ENCODE results near the gene ZNF800. TPM values are rescaled to one million over a fixed set of nuclear protein-coding genes. Genes with fewer than 3 reads are reported as not detected.
A peak's percentile ranks its signal among the peaks of the same experiment; 100 is the strongest.

ZNF800 gene
- total RNA-seq, 3 donors from 2014 or later = 29.5 to 51.1 (median 31.0) TPM

DNA sequence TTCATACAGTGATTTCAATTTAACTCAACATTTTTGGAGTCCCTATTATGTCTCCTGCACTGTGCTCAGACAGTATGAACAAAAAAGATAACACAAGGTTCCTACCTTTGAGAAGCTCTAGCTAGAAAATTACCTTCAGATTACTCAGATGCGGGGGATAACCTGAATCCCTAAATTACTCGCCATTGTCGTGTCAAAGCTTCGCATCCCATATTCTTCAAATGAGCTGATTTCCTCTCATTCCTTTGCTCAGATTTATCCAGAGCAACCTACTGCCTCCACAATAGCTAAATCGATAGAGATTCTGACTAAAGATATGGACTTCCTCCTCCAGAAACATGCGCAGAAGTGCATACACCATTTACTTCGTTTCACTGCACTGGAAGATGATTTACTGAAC, 42.6 kb downstream of the ZNF800 start:
- H3K4me3 ChIP-seq = no peak overlapping the region
- H3K27me3 ChIP-seq = no peaks in the 10 kb centered on the region
- intact Hi-C loops (cut with DNase I; ENCODE audit: low total_unique reads) = no loop called here
- no peaks in the 10 kb centered on the region for H3K36me3 ChIP-seq
- no peaks in the 10 kb centered on the region for H3K4me1 ChIP-seq
- TF ChIP-seq, protein P1, sequence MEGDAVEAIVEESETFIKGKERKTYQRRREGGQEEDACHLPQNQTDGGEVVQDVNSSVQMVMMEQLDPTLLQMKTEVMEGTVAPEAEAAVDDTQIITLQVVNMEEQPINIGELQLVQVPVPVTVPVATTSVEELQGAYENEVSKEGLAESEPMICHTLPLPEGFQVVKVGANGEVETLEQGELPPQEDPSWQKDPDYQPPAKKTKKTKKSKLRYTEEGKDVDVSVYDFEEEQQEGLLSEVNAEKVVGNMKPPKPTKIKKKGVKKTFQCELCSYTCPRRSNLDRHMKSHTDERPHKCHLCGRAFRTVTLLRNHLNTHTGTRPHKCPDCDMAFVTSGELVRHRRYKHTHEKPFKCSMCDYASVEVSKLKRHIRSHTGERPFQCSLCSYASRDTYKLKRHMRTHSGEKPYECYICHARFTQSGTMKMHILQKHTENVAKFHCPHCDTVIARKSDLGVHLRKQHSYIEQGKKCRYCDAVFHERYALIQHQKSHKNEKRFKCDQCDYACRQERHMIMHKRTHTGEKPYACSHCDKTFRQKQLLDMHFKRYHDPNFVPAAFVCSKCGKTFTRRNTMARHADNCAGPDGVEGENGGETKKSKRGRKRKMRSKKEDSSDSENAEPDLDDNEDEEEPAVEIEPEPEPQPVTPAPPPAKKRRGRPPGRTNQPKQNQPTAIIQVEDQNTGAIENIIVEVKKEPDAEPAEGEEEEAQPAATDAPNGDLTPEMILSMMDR (IDR thresholded peaks at IDR 0.05) = no peak
- no peak for TF ChIP-seq POLR2AphosphoS5 (IDR thresholded peaks at IDR 0.05)
- no peak overlapping the region for H3K27ac ChIP-seq
- no peaks in the 10 kb centered on the region for H3K9me3 ChIP-seq
- no peak for DNase-seq (ENCODE audit: low spot score in 2 of 2)

DNA sequence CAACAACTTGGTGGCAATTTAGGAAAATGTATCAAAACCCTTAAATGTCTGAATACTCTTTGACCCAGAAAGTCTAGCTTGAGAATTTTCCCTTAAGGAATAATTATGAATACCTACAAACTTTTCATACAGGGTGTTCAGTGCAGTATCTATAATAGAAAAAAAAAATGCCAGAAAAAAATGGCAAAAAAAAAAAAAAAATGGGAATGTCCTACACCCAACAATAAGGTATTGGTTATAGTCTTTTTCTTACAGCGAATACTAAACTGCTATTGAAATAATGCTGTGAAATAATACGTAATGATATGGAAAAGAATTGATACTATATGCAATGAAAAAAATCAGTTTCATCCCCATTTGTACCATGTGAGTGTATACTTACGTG, 44.3 kb downstream of the ZNF800 start:
- Histone ChIP-seq H3K9me3 (no peaks in the 10 kb centered on the region), H3K4me1 (no peaks in the 10 kb centered on the region), H3K27me3 (no peaks in the 10 kb centered on the region), H3K36me3 (no peaks in the 10 kb centered on the region), H3K27ac (no peak overlapping the region), H3K4me3 (peak overlapping the region; percentile 26 to 64 (median 41))
- intact Hi-C loops (cut with DNase I; ENCODE audit: low total_unique reads) = no loop called here
- no peak for DNase-seq (ENCODE audit: low spot score in 2 of 2)
- TF ChIP-seq, protein P1 (IDR thresholded peaks at IDR 0.05) = no peak
- TF ChIP-seq POLR2AphosphoS5 (IDR thresholded peaks at IDR 0.05) = no peak
- TF ChIP-seq POLR2A (IDR thresholded peaks at IDR 0.05) = no peak

DNA sequence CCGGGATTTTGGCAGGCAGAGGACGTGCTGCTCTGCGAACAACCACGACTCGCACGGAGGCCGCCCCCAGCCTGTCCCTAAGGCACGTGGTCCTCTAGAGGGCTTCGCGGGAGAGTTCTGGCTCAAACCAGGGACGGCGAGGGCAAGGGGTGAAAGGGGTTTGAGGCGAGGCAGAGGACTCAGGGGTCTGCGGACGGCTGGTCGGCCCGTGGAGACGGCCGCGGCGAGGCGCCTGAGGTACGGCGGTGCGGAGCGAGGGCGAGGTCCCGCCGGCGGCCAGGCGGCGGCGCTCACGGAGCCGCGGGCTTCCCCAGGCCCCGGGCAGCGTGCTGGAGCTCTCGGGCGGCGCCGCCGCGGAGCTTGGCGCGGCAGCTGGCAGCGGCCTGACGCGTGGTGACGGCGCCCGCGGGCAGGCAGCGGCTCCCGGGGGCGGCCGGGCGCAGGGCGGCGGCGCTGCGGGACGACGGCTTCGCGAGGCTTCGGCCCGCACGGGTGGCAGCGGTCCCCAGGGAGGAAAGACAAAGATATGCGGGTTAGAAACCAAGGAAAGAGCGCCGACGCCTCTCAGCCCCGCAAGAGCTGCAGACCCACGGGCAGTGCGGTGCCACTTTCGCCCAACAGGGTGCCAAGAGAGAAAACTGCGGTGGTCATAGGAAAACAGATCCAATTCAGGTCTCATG, 44.8 kb downstream of the ZNF800 start:
- DNase-seq (ENCODE audit: low spot score in 2 of 2) = peak in 1 of 2 donors; percentile 54
- no peaks in the 10 kb centered on the region for H3K4me1 ChIP-seq
- no peak for TF ChIP-seq POLR2A (IDR thresholded peaks at IDR 0.05)
- TF ChIP-seq, protein P1 (IDR thresholded peaks at IDR 0.05) = peak in 1 of 3 donors; percentile 71
- H3K27ac ChIP-seq = no peak overlapping the region
- no peaks in the 10 kb centered on the region for H3K36me3 ChIP-seq
- no peaks in the 10 kb centered on the region for H3K27me3 ChIP-seq
- peak overlapping the region; percentile 26 to 64 (median 41) for H3K4me3 ChIP-seq
- H3K9me3 ChIP-seq = no peaks in the 10 kb centered on the region
- intact Hi-C loops (cut with DNase I; ENCODE audit: low total_unique reads) = loop anchor here (2.0 kb wide), 1 partner anchor 25 kb away; no protein-coding TSS in a partner anchor

DNA sequence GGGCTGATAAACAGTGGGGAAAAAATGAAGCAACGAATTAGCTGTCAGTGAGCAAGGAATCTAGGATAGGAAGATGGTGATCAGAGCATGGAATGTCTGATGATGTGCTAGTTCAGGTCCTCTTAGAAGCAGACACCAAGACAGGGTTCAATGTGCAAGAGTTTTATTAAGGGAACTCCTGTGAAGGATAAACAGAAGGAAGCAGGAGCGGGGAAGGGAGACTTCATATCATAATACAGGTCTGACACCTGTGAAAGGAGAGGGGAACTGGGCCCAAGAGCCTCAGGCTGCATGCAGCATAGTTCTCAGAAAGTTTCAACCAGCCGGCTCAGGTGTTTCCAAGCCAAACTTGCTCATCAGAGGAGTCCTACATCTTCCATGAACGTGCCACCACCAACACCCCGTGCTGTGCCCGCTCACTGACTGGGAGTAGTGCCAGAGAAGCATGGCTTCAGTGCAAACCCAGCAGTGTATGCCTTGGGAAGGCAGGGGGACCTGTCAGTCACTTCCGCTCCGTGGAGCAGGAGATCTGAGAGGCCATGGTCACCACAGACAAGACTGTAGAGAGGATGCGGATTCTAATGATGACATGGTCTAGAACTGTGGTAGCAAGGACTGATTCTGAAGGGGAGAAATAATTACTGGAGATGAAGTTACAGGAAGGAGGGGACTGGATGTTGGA, 45.8 kb downstream of the ZNF800 start:
- Histone ChIP-seq H3K4me3 (no peak overlapping the region), H3K27ac (no peak overlapping the region), H3K27me3 (no peaks in the 10 kb centered on the region), H3K4me1 (no peaks in the 10 kb centered on the region), H3K36me3 (no peaks in the 10 kb centered on the region), H3K9me3 (peaks cover 0 to 3% of the 10 kb centered on the region in 2 donors)
- TF ChIP-seq POLR2A (IDR thresholded peaks at IDR 0.05) (no peak), POLR2AphosphoS5 (IDR thresholded peaks at IDR 0.05) (no peak)
- TF ChIP-seq, protein P1 (IDR thresholded peaks at IDR 0.05) = no peak
- intact Hi-C loops (cut with DNase I; ENCODE audit: low total_unique reads) = loop anchor here (2.0 kb wide), 1 partner anchor 26 kb away; no protein-coding TSS in a partner anchor
- DNase-seq (ENCODE audit: low spot score in 2 of 2) = no peak

DNA sequence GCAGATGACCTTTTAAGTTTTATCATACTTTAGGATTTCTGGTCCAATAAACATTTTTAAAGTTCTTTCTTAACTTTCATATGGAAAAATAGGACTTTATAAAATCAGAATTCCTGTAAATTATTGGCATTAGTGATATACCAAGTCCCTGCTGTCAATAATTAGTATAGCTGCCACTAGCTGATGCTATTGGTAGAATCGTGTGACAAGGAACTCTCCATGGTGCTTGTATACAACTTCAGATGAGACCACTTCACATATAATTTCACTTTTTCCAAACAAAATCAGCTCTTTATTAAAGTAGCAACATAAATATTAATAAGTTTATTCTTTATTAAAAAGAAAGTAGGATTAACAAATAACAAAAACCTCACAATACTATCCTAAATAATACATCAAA, 49.9 kb downstream of the ZNF800 start:
- TF ChIP-seq POLR2AphosphoS5 (IDR thresholded peaks at IDR 0.05) = no peak
- TF ChIP-seq POLR2A (IDR thresholded peaks at IDR 0.05) = no peak
- TF ChIP-seq, protein P1 (IDR thresholded peaks at IDR 0.05) = no peak
- H3K27ac ChIP-seq = no peak overlapping the region
- intact Hi-C loops (cut with DNase I; ENCODE audit: low total_unique reads) = no loop called here
- no peaks in the 10 kb centered on the region for H3K4me1 ChIP-seq
- H3K27me3 ChIP-seq = no peaks in the 10 kb centered on the region
- no peak overlapping the region for H3K4me3 ChIP-seq
- DNase-seq (ENCODE audit: low spot score in 2 of 2) = no peak
- H3K9me3 ChIP-seq = peaks cover 0 to 3% of the 10 kb centered on the region in 2 donors
- no peaks in the 10 kb centered on the region for H3K36me3 ChIP-seq

All from breast epithelium (tissue), 4 donors.